ENCODE data around the gene APOBEC2. TPM values are rescaled to one million over a fixed set of nuclear protein-coding genes. Genes with fewer than 3 reads are reported as not detected.

Gene APOBEC2
- total and polyA plus RNA-seq, 4 donors, result not detected

GRCh38 chr6:41017663-41018062, 35.3 kb upstream of the APOBEC2 start:
- WGBS, 2 donors, result 97 to 100% methylated on average over 1 of the region's 1 CpG
- H3K4me1 ChIP-seq (ENCODE audit: control insufficient read depth in 1 of 2, insufficient read depth in 2 of 2, low read length in 2 of 2), result no peaks in the 10 kb centered on the region
- peaks cover 3% of the 10 kb centered on the region for H3K9me3 ChIP-seq (ENCODE audit: control insufficient read depth, low read length)
- DNase-seq, result no peak
- no peaks in the 10 kb centered on the region for H3K27me3 ChIP-seq (ENCODE audit: control insufficient read depth in 1 of 2, insufficient read depth in 2 of 2, low read length in 1 of 2)
- ATAC-seq (ENCODE audit: low FRiP score), result no peak
- H3K36me3 ChIP-seq (ENCODE audit: control insufficient read depth in 1 of 2, insufficient read depth in 2 of 2, low read length in 1 of 2), result no peaks in the 10 kb centered on the region
- no peak overlapping the region for H3K27ac ChIP-seq (ENCODE audit: low read depth in 1 of 2, low read length in 2 of 2)
- no peak overlapping the region for H3K4me3 ChIP-seq (ENCODE audit: low read length in 2 of 2)
- intact Hi-C loops (cut with DNase I), result no loop called here

GRCh38 chr6:41021832-41022231, 31.2 kb upstream of the APOBEC2 start:
- Histone ChIP-seq H3K4me3 (ENCODE audit: low read length in 2 of 2) (no peak overlapping the region), H3K27me3 (ENCODE audit: control insufficient read depth in 1 of 2, insufficient read depth in 2 of 2, low read length in 1 of 2) (no peaks in the 10 kb centered on the region), H3K27ac (ENCODE audit: low read depth in 1 of 2, low read length in 2 of 2) (no peak overlapping the region), H3K36me3 (ENCODE audit: control insufficient read depth in 1 of 2, insufficient read depth in 2 of 2, low read length in 1 of 2) (no peaks in the 10 kb centered on the region), H3K9me3 (ENCODE audit: control insufficient read depth, low read length) (peaks cover 3% of the 10 kb centered on the region), H3K4me1 (ENCODE audit: control insufficient read depth in 1 of 2, insufficient read depth in 2 of 2, low read length in 2 of 2) (no peaks in the 10 kb centered on the region)
- ATAC-seq (ENCODE audit: low FRiP score) (no peak), DNase-seq (no peak)
- 78 to 87% methylated on average over 3 of the region's 3 CpGs for WGBS, 2 donors
- intact Hi-C loops (cut with DNase I), result no loop called here

GRCh38 chr6:41022294-41022693, 30.7 kb upstream of the APOBEC2 start:
- Histone ChIP-seq H3K4me1 (ENCODE audit: control insufficient read depth in 1 of 2, insufficient read depth in 2 of 2, low read length in 2 of 2) (no peaks in the 10 kb centered on the region), H3K36me3 (ENCODE audit: control insufficient read depth in 1 of 2, insufficient read depth in 2 of 2, low read length in 1 of 2) (no peaks in the 10 kb centered on the region), H3K9me3 (ENCODE audit: control insufficient read depth, low read length) (peaks cover 3% of the 10 kb centered on the region), H3K27ac (ENCODE audit: low read depth in 1 of 2, low read length in 2 of 2) (no peak overlapping the region), H3K4me3 (ENCODE audit: low read length in 2 of 2) (no peak overlapping the region), H3K27me3 (ENCODE audit: control insufficient read depth in 1 of 2, insufficient read depth in 2 of 2, low read length in 1 of 2) (no peaks in the 10 kb centered on the region)
- intact Hi-C loops (cut with DNase I), result no loop called here
- ATAC-seq (ENCODE audit: low FRiP score), result no peak
- DNase-seq, result no peak

GRCh38 chr6:41023114-41023513, 29.9 kb upstream of the APOBEC2 start:
- Histone ChIP-seq H3K27ac (ENCODE audit: low read depth in 1 of 2, low read length in 2 of 2) (no peak overlapping the region), H3K27me3 (ENCODE audit: control insufficient read depth in 1 of 2, insufficient read depth in 2 of 2, low read length in 1 of 2) (no peaks in the 10 kb centered on the region), H3K4me1 (ENCODE audit: control insufficient read depth in 1 of 2, insufficient read depth in 2 of 2, low read length in 2 of 2) (no peaks in the 10 kb centered on the region), H3K4me3 (ENCODE audit: low read length in 2 of 2) (no peak overlapping the region), H3K36me3 (ENCODE audit: control insufficient read depth in 1 of 2, insufficient read depth in 2 of 2, low read length in 1 of 2) (no peaks in the 10 kb centered on the region), H3K9me3 (ENCODE audit: control insufficient read depth, low read length) (peaks cover 3% of the 10 kb centered on the region)
- ATAC-seq (ENCODE audit: low FRiP score) (no peak), DNase-seq (no peak)
- WGBS, 2 donors, result 89 to 92% methylated on average over 3 of the region's 3 CpGs
- intact Hi-C loops (cut with DNase I), result no loop called here

- DNase-seq (no peak), ATAC-seq (ENCODE audit: low FRiP score) (no peak)
- Histone ChIP-seq H3K9me3 (ENCODE audit: control insufficient read depth, low read length) (no peaks in the 10 kb centered on the region), H3K27ac (ENCODE audit: low read depth in 1 of 2, low read length in 2 of 2) (no peak overlapping the region), H3K27me3 (ENCODE audit: control insufficient read depth in 1 of 2, insufficient read depth in 2 of 2, low read length in 1 of 2) (no peaks in the 10 kb centered on the region), H3K36me3 (ENCODE audit: control insufficient read depth in 1 of 2, insufficient read depth in 2 of 2, low read length in 1 of 2) (no peaks in the 10 kb centered on the region), H3K4me1 (ENCODE audit: control insufficient read depth in 1 of 2, insufficient read depth in 2 of 2, low read length in 2 of 2) (no peaks in the 10 kb centered on the region), H3K4me3 (ENCODE audit: low read length in 2 of 2) (no peak overlapping the region)
- 72% methylated on average over 3 of the region's 3 CpGs for WGBS, 2 donors
- intact Hi-C loops (cut with DNase I), result loop anchor here (5.0 kb wide), 3 partner anchors 41 to 1044 kb away; no protein-coding TSS in a partner anchor
Observed at GRCh38 chr6:41025966-41026530, 27.0 kb upstream of the APOBEC2 start.

- intact Hi-C loops (cut with DNase I), result loop anchor here (5.0 kb wide), 3 partner anchors 40 to 1045 kb away; no protein-coding TSS in a partner anchor
- 61 to 75% methylated on average over 4 of the region's 4 CpGs for WGBS, 2 donors
- no peak overlapping the region for H3K27ac ChIP-seq (ENCODE audit: low read depth in 1 of 2, low read length in 2 of 2)
Observed at GRCh38 chr6:41027241-41027640, 25.8 kb upstream of the APOBEC2 start.

GRCh38 chr6:41027799-41028560, 25.0 kb upstream of the APOBEC2 start:
- 2 to 3% methylated on average over 45 of the region's 45 CpGs for WGBS, 2 donors
- Histone ChIP-seq H3K9me3 (ENCODE audit: control insufficient read depth, low read length) (no peaks in the 10 kb centered on the region), H3K27me3 (ENCODE audit: control insufficient read depth in 1 of 2, insufficient read depth in 2 of 2, low read length in 1 of 2) (no peaks in the 10 kb centered on the region), H3K27ac (ENCODE audit: low read depth in 1 of 2, low read length in 2 of 2) (no peak overlapping the region), H3K4me1 (ENCODE audit: control insufficient read depth in 1 of 2, insufficient read depth in 2 of 2, low read length in 2 of 2) (no peaks in the 10 kb centered on the region), H3K36me3 (ENCODE audit: control insufficient read depth in 1 of 2, insufficient read depth in 2 of 2, low read length in 1 of 2) (no peaks in the 10 kb centered on the region), H3K4me3 (ENCODE audit: low read length in 2 of 2) (peak overlapping the region; percentile 8 to 10)
- DNase-seq, result peak; percentile 88 to 97
- ATAC-seq (ENCODE audit: low FRiP score), result peak; percentile 95
- intact Hi-C loops (cut with DNase I), result loop anchor here (1.0 to 5.0 kb wide), 4 partner anchors 22 to 1046 kb away; no protein-coding TSS in a partner anchor

More at GRCh38 chr6:41027241-41027640, 25.8 kb upstream of the APOBEC2 start:
- Histone ChIP-seq H3K36me3 (ENCODE audit: control insufficient read depth in 1 of 2, insufficient read depth in 2 of 2, low read length in 1 of 2) (no peaks in the 10 kb centered on the region), H3K9me3 (ENCODE audit: control insufficient read depth, low read length) (no peaks in the 10 kb centered on the region), H3K4me1 (ENCODE audit: control insufficient read depth in 1 of 2, insufficient read depth in 2 of 2, low read length in 2 of 2) (no peaks in the 10 kb centered on the region), H3K4me3 (ENCODE audit: low read length in 2 of 2) (no peak overlapping the region), H3K27me3 (ENCODE audit: control insufficient read depth in 1 of 2, insufficient read depth in 2 of 2, low read length in 1 of 2) (no peaks in the 10 kb centered on the region)
- DNase-seq, result no peak
- ATAC-seq (ENCODE audit: low FRiP score), result no peak

- no peaks in the 10 kb centered on the region for H3K36me3 ChIP-seq (ENCODE audit: control insufficient read depth in 1 of 2, insufficient read depth in 2 of 2, low read length in 1 of 2)
- no peak for ATAC-seq (ENCODE audit: low FRiP score)
- H3K4me1 ChIP-seq (ENCODE audit: control insufficient read depth in 1 of 2, insufficient read depth in 2 of 2, low read length in 2 of 2), result no peaks in the 10 kb centered on the region
- no peaks in the 10 kb centered on the region for H3K27me3 ChIP-seq (ENCODE audit: control insufficient read depth in 1 of 2, insufficient read depth in 2 of 2, low read length in 1 of 2)
- intact Hi-C loops (cut with DNase I), result loop anchor here (1.0 to 5.0 kb wide), 4 partner anchors 22 to 1046 kb away; no protein-coding TSS in a partner anchor
- H3K27ac ChIP-seq (ENCODE audit: low read depth in 1 of 2, low read length in 2 of 2), result no peak overlapping the region
- peak overlapping the region; percentile 8 to 10 for H3K4me3 ChIP-seq (ENCODE audit: low read length in 2 of 2)
- no peaks in the 10 kb centered on the region for H3K9me3 ChIP-seq (ENCODE audit: control insufficient read depth, low read length)
- 43 to 50% methylated on average over 13 of the region's 13 CpGs for WGBS, 2 donors
- DNase-seq, result no peak
Observed at GRCh38 chr6:41028561-41029412, 24.2 kb upstream of the APOBEC2 start.
